ENCODE results near the gene SETD2.

The SETD2 gene

DNA sequence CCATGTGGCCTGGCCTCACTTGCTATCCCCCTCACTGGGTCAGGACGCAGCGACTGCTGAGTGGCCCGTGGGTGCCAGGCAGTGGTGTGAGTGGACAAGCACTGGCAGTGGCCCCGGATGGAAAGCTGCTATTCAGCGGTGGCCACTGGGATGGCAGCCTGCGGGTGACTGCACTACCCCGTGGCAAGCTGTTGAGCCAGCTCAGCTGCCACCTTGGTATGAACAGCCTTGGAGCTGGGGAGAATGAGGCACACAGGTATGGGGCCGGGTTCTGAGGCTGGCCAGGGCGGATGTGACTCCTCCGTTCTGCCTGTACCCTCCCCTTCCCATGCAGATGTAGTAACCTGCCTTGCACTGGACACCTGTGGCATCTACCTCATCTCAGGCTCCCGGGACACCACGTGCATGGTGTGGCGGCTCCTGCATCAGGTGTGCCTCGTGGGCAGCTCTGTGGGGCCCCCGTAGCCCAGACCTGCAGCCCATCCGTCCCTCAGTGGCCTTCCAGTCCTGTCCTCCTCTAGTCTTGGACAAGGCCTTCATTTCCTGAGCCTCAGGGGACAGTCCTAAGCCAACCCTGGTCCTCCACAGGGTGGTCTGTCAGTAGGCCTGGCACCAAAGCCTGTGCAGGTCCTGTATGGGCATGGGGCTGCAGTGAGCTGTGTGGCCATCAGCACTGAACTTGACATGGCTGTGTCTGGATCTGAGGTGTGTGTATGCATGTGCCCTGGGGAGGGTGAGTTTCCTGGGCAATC, 156.3 kb downstream of the SETD2 start:
- DNase-seq: no peak

DNA sequence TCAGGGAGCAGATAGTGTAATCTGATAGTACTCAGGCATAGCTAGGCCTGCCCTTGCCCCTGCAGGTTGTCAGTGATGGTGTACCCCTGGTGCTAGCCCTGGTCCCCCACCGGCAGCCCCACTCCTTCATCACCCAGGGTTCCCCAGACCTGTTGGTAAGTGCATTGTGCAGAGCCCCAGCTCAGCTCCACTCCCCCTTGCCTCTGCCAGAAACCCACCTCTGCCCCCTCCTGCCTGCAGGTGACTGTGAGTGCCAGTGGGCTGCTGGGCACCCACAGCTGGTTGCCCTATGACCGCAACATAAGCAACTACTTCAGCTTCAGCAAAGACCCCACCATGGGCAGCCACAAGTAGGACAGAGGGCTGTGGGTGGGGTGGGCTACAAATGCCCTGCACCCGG, 156.9 kb downstream of the SETD2 start:
- no peak for DNase-seq

DNA sequence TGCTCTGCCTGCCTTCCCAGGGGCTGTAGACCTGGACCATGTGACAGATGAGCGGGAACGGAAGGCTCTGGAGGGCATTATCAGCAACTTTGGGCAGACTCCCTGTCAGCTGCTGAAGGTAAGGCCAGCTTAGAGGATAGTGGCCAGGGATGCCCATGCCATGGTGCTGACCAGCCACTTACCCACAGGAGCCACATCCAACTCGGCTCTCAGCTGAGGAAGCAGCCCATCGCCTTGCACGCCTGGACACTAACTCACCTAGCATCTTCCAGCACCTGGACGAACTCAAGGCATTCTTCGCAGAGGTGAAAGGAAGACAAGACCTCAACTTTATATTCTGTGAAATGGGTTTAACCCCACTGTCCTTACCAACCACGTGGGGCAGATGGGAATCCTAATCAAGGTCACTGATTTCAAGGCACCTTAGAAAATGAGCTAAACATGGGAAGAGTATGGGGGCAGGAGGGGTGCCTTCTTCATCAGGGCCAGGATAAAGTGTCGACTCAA, 157.7 kb downstream of the SETD2 start:
- no peak for DNase-seq

- DNase-seq: no peak
Measured at GRCh38 chr3:47005212-47006144, 158.4 kb downstream of the SETD2 start.

- no peak for DNase-seq
Measured at GRCh38 chr3:47004369-47005211, 159.3 kb downstream of the SETD2 start.

GRCh38 chr3:47003461-47004368, 160.2 kb downstream of the SETD2 start:
- DNase-seq: no peak

DNA sequence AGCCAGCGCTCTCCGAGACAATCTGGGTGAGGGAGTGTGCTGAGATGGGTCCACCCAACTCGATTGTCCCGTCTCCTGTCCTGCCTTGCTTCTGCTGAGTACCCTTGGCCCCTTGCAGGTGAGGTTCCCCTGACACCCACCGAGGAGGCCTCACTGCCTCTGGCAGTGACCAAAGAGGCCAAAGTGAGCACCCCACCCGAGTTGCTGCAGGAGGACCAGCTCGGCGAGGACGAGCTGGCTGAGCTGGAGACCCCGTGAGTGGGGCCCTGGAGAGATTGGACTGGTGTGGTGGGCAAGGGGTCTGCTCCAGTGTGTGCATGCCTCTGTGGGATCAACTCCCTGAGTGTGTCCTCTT, 160.9 kb downstream of the SETD2 start:
- no peak for DNase-seq

GRCh38 chr3:47002171-47003055, 161.5 kb downstream of the SETD2 start:
- DNase-seq: no peak

GRCh38 chr3:47001731-47002170, 162.2 kb downstream of the SETD2 start:
- DNase-seq: no peak

DNA sequence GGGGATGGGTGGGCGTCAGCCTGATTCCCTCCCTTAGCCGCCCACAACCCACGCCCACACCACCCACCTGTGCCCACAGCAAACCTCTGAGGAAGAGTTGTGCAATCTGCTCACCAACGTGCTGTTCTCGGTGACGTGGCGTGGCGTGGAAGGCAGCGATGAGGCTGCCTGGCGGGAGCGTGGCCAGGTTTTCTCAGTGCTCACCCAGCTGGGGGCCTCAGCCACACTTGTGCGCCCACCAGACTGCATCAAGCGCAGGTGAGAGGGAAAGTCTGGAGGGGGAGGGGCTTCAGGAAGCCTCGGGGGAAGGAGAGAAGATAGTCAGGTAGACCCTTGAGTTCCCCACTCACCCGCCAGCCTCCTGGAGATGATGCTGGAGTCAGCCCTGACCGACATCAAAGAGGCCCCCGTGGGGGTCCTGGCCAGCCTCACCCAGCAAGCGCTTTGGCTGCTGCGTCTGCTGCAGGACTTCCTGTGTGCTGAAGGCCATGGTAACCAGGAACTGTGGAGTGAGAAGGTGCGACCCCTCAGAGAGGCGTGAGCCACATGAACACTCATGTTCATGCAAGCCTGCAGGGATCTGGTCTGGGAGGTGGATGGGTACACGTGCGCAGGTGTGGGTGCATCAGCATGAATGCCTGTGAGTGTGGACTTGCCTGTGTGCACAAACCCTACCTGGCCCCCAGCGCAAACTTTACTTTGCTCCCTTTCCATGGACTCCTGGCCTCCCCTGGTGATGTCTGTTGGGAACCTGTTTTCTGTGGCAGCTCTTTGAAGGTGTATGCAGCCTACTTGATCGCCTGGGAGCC, 162.8 kb downstream of the SETD2 start:
- DNase-seq: no peak

- DNase-seq: no peak
Measured at GRCh38 chr3:47000198-47000815, 163.6 kb downstream of the SETD2 start.

- no peak for DNase-seq
Measured at GRCh38 chr3:46999516-47000197, 164.3 kb downstream of the SETD2 start.

GRCh38 chr3:46998852-46999515, 164.9 kb downstream of the SETD2 start:
- no peak for DNase-seq

DNA sequence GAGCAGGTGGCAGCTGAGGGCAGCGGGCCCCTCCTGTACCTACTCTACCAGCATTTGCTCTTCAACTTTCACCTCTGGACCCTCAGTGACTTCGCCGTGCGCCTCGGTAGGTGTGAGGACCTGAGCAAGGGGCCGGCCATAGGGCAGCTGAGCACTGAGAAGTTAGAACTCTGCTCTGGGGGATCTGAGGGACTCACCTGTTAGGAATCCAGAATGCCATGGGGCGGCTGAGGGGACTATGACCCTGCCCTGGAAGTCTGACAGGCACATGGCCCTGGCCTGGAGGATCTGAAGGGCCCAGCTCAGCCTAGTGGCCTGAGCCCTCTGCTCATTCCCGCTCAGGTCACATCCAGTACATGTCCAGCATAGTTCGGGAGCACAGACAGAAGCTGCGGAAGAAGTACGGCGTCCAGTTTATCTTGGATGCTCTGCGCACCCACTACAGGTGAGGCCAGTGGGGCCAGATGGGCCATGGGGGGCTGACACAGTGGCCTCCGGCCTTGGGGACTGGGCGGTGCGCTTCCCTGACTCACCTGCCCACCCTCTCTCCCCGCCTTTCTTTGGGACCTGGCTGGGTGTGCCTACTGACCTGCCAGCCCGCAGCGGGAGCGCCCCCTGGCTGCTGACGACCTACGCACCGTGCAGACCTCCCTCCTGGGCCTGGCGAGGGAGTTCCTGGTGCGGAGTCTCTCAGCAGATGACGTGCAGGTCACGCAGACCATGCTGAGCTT, 165.6 kb downstream of the SETD2 start:
- no peak for DNase-seq

DNA sequence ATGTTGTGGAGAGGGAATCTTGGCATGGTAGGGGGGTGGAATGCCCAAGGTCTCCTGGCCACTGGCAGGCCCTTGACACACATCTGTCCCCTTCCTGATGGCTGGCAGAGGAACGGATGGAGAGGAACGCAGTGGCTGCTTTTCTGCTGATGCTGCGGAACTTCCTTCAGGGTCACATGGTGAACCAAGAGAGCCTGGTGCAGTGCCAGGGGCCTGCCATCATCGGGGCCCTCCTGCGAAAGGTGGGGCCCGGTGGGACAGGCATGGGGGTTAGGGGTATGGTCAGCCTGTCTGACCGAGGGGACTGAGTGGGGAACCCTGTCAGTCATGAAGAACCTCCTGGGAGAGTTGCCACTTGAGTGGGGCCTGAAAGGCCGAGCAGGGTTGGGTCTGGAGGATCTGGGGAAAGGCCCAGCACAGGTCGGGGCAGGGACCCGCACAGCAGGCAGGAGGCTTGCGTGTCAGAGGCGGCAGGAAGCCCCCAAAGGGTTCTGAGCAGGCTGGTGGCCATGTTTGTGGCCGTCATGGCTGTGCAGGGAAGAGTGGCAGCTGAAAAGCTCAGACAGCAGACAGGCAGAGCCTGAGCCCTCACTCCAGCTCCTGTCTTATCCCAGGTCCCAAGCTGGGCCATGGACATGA, 166.3 kb downstream of the SETD2 start:
- DNase-seq: no peak

- DNase-seq: no peak
Measured at GRCh38 chr3:46996689-46997452, 167.0 kb downstream of the SETD2 start.
